Tibial artery (tissue), 4 donors: Measurements from ENCODE around the gene RIMBP2.

ENCODE experiments used
- DNase-seq, 2 donors: peaks; one replicate each; pipeline ENCODE4 v3.0.0-alpha.2; 2019
- H3K27ac ChIP-seq, 2 donors: fragments of 200-600 bp; sonication (generic) in 1 of 2; 1 replicate in 1 of 2; 2 replicates in 1 of 2; pipeline ENCODE4 v1.5.1; 2018 to 2019; ENCODE audit warnings: mild to moderate bottlenecking in 1 of 2
- H3K27me3 ChIP-seq, 2 donors: fragments of 200-600 bp; sonication (generic) in 1 of 2; one replicate each; pipeline versions ENCODE4 v1.5.1 to v1.6.0; 2016 to 2019
- H3K36me3 ChIP-seq, 3 donors: fragments of 200-600 bp; sonication (generic) in 2 of 3; one replicate each; pipeline ENCODE4 v1.5.1; 2016 to 2019; ENCODE audit warnings: mild to moderate bottlenecking in 2 of 3
- H3K4me1 ChIP-seq, 4 donors: fragments of 200-600 bp; sonication (generic) in 2 of 4; 1 replicate in 3 of 4; 2 replicates in 1 of 4; pipeline ENCODE4 v1.5.1; 2016 to 2019
- H3K4me3 ChIP-seq, 2 donors: fragments of 200-600 bp; sonication (generic) in 1 of 2; 1 replicate in 1 of 2; 2 replicates in 1 of 2; pipeline ENCODE4 v1.5.1; 2018 to 2019; ENCODE audit warnings: mild to moderate bottlenecking in 2 of 2
- H3K9me3 ChIP-seq, 3 donors: fragments of 200-600 bp; sonication (generic) in 1 of 3; one replicate each; pipeline ENCODE4 v1.5.1; 2016 to 2019
- CTCF ChIP-seq, 2 experiments: fragments of 200-600 bp in 1 of 2; fragments of 450-650 bp in 1 of 2; IDR thresholded peaks; one replicate each; pipeline ENCODE4 v1.5.1; 2017 to 2019; ENCODE audit warnings: antibody characterized with exemption in 2 of 2, mild to moderate bottlenecking in 1 of 2, moderate library complexity in 1 of 2
- intact Hi-C: fragments of 100-400 bp; cut with DNase I; formaldehyde crosslinking; loops from one replicate; pipeline ENCODE4 v1.15.0; 2023; ENCODE audit warnings: low total_unique reads

Gene RIMBP2

GRCh38 chr12:130715998-130716968 is at the start of gene RIMBP2:
TSS of gene RIMBP2 (minus strand) at chr12:130716299. CDS start at chr12:130479013, 237,286 bp downstream.
- Histone ChIP-seq H3K27ac (no peak within 1 kb of the TSS), H3K36me3 (no peaks in the 10 kb centered on the region), H3K4me3 (peak within 1 kb of the TSS; percentile 5 to 43), H3K27me3 (peaks cover 0 to 50% of the 10 kb centered on the region in 2 donors), H3K4me1 (peaks cover 0 to 27% (median 22%) of the 10 kb centered on the region in 4 donors), H3K9me3 (peaks cover 0 to 7% (median 6%) of the 10 kb centered on the region in 3 donors)
- no peak for TF ChIP-seq CTCF (IDR thresholded peaks at IDR 0.05)
- DNase-seq, result peak in 1 of 2 donors; percentile 16
- intact Hi-C loops, result no loop called here

- intact Hi-C loops, result no loop called here
- DNase-seq, result no peak
- H3K36me3 ChIP-seq, result no peaks in the 10 kb centered on the region
These were observed 49.1 kb upstream of the RIMBP2 start for GRCh38 chr12:130765186-130765659.

GRCh38 chr12:130764475-130765185 is 48.5 kb upstream of the RIMBP2 start:
- Histone ChIP-seq H3K4me3 (no peak overlapping the region), H3K4me1 (no peaks in the 10 kb centered on the region), H3K27me3 (peaks cover 0 to 28% of the 10 kb centered on the region in 2 donors), H3K9me3 (no peaks in the 10 kb centered on the region), H3K36me3 (no peaks in the 10 kb centered on the region), H3K27ac (no peak overlapping the region)
- no peak for DNase-seq
- intact Hi-C loops, result no loop called here
- TF ChIP-seq CTCF (IDR thresholded peaks at IDR 0.05), result no peak

More at GRCh38 chr12:130765186-130765659, 49.1 kb upstream of the RIMBP2 start:
- H3K27ac ChIP-seq, result no peak overlapping the region
- no peak overlapping the region for H3K4me3 ChIP-seq
- H3K9me3 ChIP-seq, result no peaks in the 10 kb centered on the region
- peaks cover 0 to 28% of the 10 kb centered on the region in 2 donors for H3K27me3 ChIP-seq
- no peaks in the 10 kb centered on the region for H3K4me1 ChIP-seq
- no peak for TF ChIP-seq CTCF (IDR thresholded peaks at IDR 0.05)

- no peaks in the 10 kb centered on the region for H3K36me3 ChIP-seq
- no peaks in the 10 kb centered on the region for H3K9me3 ChIP-seq
- no peak overlapping the region for H3K27ac ChIP-seq
- H3K27me3 ChIP-seq, result peaks cover 0 to 28% of the 10 kb centered on the region in 2 donors
- no peak overlapping the region for H3K4me3 ChIP-seq
- intact Hi-C loops, result no loop called here
- no peak for TF ChIP-seq CTCF (IDR thresholded peaks at IDR 0.05)
- no peak for DNase-seq
- no peaks in the 10 kb centered on the region for H3K4me1 ChIP-seq
These were observed 48.0 kb upstream of the RIMBP2 start for GRCh38 chr12:130764073-130764472.

- H3K27me3 ChIP-seq, result peaks cover 0 to 28% of the 10 kb centered on the region in 2 donors
- no peaks in the 10 kb centered on the region for H3K9me3 ChIP-seq
- intact Hi-C loops, result no loop called here
- H3K4me3 ChIP-seq, result no peak overlapping the region
- no peaks in the 10 kb centered on the region for H3K4me1 ChIP-seq
- TF ChIP-seq CTCF (IDR thresholded peaks at IDR 0.05), result no peak
- no peaks in the 10 kb centered on the region for H3K36me3 ChIP-seq
- DNase-seq, result no peak
- H3K27ac ChIP-seq, result no peak overlapping the region
These were observed 46.2 kb upstream of the RIMBP2 start for GRCh38 chr12:130762319-130762675.
